Left forelimb (tissue), 1 donor: ENCODE data around the gene MAEA.
"Not testable (repeated sequence)": the region's sequence is repeated elsewhere in the genome, so short reads cannot be mapped to it uniquely, and the experiment has no call there.

ENCODE experiments used
- DNase-seq: peaks from one replicate; pipeline ENCODE4 v3.0.0-alpha.2; 2018; ENCODE audit warnings: low spot score

MAEA gene

DNA sequence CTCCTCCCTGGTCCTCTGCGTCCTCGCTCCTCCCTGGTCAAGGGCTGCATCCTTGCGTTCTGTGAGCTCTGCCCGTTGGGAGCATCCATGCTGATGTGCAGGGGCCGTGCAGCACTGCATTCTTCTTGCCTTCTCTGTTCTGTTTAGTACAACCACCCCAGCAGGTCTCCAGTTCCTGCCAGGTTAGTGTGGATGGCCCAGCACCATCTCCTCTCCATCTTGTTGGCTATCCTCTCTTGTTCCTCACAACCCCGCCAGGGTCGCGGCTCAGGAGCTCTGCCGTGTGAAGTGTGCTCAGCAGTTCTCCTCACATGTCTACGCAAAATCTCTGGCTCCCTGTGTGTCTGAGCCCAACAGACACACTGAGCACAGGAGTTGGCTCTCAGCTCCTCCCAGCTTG is 10.4 kb upstream of the MAEA start:
- no peak for DNase-seq

DNA sequence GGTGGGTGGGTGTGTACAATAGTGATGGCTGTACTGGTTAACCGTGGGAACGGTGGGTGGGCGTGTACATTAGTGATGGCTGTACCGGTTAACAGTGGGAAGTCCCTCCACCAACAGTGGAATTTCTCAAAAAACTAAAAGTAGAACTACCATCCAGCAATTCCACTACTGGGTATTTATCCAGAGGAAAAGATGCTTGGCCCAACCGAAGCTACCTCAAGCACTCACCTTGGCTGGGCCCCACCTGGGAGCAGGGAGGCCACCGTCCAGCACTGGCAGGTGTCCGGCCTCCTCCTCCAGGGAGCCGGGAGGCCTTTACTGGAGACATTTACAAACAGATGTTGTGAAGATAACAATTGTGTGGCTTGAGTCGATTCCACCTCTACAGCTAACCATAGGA is 6.0 kb upstream of the MAEA start:
- DNase-seq, result peak; percentile 11

DNA sequence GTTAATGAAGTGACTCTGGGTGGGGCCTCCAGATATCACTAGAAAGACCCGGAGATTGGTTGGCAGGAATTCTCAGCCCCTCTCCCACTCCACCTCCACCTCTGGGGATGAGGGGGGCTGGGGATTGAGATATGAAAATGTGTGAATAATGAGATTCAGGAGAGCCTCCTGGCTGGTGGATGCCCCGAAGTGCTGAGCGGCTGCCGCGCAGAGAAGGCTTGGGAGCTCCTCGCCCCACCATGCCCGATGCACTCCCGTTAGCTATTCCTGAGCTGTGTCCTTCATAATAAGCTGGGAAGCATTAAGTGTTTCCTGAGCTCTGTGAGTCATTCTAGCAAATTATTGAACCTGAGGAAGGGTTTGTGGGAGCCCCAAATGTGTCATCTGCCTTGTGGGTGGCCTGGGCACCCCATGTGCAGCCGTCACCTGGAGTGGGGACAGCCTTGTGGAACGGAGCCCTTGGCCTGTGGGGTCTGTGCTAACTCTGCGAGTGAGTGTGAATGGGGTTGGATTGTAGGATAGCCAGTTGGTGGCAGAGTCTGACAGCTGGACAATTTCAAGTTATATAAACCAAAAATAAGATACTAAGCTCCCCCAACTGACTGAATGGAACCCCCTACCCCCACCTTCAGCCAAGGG is 4.4 kb upstream of the MAEA start:
- no peak for DNase-seq

DNA sequence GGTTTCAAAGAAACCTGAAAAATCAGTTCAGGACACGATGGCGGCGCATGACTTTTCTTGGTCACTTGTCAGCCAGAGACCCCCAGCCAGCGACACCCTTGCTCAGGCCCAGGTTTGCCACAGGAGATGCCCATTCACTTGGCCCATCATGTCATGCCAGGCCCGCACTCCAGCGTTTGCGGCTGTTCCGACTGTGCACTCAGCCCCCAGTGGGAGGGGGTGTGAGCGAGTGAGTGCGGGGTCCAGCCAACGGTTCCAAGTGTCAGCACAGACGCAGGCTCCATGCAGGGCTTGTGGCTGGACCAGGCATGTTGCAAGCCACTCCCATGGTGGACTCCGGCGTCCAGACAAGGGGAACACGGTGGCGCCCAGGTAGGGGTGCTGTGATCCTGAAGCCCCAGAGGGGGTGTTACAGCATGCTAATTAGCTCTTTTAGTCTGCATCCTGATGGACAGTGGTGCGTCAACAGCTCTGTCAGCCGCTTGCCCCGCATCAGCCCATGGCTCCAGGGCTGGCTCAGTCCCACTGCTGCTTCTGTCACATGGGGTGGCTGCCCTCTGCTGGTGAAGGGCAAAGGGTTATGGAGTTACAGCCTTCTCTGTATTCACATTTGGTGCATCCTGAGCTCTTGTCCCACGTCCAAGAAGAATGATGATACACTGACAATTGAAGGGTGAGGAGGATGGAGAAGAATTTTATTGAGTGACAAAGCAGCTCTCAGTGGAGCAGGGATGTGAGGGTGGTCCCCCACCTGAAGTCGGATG is 3.7 kb upstream of the MAEA start:
- no peak for DNase-seq

DNA sequence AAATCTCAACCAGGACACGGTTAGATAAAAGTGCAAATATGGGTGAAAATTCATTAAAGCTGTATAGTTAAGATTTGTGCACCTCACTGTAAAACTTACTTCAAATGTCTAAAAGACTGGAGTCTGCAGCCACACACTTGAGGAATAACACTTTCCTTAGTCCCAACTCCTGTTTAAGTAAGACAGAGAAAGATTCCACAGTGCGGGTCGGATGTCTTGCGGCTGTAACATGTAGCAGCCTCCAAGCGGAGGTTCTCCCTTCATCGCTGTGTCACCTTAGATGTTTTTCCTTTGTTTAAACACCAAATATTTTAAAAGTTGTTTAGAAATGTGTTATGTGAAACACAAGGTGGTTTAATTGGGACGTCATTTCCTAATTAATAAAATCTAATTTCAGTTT is 905 bp upstream of the MAEA start:
- no peak for DNase-seq

DNA sequence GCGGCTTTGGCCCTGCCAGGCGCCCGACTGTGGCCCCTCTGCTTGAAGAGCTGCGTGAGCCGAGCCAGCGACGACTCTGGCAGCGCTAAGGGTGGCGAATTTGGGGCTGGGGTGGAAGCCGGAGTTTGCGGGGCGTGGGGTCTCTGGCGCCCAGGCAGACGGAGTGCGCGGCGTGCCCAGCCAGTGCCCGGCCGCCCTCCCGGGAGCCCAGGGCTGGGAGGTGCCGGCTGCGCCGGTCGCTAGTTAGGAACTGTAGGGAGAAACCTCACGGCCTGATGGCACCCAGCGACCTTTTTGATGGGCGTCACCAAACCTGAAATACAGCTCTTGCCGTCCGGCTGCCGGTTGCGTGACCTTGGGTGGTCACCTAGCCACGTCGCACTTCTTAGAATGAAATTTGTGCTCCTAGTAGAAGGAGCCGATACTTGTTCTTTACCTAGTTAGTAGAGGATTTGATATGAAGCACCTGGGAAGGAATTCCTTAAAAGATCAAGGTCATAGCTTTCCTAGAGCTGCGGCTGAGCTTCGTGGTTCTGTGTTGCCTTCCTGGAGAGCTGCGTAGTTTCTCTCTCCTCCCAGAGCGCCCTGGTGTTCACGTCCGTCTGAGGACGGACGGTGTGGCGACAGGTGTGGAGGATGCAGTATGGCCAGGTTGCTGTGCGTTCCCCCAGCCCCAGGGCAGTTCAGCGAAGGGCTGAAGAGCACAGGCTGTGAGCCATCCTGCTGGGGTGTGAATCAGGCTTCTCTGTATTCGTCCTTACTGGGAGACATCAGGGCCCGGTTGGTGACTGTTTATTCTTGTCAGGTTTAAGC is 680 bp downstream of the MAEA start:
- no peak for DNase-seq

DNA sequence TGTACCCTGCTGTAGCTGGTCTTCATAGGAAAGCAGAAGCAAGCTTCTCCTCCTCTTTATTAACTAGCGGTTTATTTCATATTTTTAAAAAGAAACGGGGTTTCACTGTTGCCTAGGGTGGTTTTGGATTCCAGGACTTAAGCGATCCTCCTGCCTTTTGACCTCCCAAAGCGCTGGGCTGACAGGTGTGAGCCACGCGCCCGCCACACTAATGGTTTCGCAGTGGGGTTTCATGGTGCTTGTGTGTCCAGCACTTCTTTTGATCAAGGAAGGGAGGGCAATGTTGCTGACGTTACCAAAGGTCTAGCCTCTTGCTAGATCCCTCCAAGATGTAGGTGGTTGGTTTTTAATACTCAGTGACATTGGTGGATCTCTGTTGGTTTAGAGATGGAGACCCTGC is 1.4 kb downstream of the MAEA start:
- no peak for DNase-seq

DNA sequence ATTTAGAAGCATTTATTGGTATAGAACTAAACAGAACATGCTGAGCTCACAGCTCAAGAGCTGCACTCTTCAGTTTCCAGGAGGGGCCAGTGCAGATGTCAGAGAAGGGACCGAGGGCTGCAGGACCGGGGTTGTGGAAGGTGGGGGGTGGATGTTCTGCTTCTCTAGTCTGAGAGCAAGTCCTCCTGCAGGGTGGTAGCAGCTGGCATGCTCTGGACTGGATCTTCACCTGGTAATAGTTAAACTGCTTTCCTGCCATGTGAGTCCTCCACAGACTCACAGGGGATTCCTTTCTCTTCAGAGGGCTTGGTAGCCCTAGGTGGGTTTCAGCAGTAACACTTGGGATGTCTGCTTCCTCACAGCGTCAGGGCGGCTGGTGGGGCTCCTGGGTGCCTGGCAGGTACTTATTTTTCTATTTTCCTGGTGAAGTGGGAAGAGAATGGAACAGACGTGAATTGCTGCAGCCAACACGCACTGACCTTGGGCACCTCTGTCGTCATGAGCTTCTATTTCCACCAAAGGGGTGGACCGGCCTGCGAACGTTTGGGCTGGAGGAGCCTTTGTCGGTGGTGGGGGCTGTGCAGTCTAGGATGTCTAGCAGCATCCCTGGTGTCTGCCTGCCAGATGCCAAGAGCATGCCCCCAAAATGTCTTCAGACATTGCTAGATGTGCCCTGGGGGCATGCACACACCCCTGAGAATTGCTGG is 2.5 kb downstream of the MAEA start:
- no peak for DNase-seq

DNA sequence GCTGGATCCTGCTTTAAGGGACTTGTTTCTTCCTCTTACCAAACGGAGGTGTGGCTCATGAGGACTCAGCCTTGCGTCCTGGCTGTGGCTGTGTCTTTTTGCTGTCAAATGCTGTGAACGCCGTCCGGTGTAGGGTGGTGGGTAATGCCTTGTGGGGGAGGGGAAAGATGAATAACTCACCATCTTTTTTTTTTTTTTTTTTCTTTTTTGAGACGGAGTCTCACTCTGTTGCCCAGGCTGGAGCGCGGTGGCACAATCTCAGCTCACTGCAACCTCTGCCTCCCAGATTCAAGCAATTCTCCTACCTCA is 3.0 kb downstream of the MAEA start:
- not testable (repeated sequence) for DNase-seq

DNA sequence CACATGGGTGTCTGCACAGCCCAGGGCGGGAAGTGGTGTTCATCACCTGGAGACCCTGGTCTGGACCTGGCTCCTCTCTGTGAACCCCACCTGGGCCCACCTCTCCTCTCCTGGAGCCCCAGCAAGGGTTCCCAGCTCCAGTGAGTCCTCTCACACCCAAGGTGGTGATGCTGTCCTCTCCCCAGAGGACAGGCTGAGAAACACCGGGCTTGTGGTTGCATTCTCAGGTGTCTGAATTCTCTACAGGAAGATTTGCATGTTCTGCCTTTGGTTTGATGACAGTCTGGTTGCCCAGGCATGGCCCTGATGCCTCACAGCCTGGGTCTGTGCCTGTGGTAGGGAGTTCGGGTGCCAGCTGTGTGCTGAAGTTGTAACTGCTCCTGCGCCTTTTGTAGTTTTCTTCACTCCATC is 3.8 kb downstream of the MAEA start:
- DNase-seq, result no peak

DNA sequence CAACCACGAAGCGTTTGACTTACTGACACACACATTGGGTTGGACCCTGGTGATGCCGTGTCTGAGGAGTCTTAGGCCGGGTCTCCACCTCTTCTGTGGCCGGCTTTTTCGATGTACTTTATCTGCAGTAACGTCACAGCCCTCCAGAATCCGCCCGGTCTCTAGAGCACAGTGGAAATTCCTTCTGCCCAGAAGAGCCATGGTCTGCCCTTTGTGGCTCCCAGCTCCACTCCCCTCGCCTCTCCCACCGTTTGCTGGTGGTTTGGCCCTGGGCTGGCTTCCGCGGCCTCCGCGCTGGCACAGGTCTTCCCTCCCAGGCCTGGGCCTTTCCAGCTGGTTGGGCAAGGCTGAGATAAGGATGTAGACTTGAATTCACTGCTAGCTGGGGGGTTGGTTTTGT is 4.3 kb downstream of the MAEA start:
- no peak for DNase-seq

DNA sequence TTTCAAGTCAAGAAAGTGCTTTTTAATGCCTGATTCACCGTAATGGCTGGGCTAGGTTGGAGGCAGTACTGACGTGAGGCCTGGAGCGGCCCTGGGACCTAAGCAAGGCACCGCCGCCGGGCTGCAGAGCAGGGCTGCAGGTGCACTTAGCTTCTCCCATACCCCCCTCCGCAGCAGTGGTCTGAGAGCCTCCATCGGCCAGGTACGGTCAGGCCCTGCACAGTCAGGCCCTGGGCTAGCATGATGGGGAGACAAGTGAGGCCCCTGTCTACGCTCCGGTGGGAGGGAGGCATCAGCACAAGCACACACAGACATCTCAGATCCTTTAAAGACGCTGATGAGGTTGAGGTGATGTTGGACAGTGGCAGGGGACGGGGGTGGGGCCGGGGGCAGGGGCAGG is 4.7 kb downstream of the MAEA start:
- no peak for DNase-seq

DNA sequence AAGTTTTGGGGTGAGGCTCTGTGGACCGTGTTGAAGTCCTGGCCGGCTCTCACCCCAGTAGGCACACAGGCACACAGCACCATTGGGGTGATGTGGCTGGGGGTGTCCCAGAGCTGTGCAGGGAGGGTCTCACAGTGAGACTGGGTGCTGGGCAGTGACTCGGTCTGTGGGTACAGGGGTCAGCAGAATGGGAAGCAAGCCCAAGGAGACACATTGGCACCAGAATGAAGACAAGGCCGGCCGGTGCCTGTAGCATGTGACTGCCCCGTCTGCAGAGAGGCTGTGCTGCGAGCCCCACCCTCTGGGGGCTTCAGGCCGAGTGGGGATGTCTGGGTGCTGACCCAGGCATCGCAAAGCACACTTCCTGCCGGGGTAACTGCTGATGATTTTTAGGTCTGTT is 5.2 kb downstream of the MAEA start:
- DNase-seq, result no peak

DNA sequence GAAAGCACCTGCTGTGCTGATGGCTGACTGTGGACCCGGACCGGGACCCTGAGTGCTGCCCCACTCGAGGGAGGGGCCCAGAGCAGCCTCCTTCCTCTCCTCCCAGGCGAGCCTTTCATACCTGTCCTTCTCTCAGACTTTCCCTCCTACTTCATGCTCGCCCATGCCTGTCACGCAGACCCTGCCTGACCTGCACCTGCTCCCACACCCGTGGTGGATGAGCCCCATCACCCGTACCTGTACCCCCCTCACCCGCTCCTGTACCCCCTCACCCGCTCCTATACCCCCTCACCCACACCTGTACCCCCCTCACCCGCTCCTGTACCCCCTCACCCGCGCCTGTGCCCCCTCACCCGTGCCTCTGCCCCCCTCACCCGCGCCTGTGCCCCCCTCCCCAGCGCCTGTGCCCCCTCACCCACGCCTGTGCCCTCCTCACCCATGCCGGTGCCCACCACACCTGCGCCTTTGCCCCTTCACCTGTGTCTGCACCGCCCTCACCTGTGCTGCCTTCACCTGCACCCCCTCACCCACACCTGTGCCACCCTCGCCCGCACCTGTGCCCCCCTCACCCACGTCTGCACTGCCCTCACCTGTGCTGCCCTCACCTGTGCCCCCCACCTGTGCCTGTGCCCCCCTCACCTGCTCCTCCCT is 5.8 kb downstream of the MAEA start:
- no peak for DNase-seq

DNA sequence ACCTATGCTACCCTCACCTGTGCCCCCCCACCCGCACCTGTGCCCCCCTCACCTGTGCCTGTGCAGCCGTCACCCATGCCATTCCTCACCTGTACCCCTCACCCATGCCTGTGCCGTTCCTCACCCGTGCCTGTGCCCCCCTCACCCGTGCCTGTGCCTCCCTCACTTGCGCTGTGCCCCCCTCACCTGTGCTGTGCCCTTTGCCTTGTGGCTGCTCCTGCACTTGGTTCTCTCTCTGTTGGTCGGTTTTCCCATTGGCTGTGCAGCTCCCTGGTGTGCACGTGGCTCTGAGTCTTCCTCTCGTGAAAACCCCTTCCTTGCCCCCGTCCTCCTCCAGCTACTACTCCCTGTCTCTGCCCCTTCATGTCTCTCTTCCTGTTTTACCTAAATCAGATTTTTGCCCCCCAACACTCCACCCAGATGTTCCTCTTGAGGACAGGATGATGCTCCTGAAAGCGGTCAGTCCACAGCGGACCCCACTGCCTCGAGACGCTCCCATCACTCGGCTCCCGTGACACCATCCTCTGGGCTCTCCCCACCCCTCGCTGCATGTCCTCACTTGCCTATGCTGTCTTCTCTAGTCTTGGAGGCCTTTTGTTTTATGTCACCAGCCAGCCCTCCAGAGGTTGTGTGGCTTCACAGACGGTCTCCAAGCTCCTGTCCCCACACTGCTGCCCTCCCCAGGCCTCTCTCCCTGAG is 6.8 kb downstream of the MAEA start:
- DNase-seq, result no peak

DNA sequence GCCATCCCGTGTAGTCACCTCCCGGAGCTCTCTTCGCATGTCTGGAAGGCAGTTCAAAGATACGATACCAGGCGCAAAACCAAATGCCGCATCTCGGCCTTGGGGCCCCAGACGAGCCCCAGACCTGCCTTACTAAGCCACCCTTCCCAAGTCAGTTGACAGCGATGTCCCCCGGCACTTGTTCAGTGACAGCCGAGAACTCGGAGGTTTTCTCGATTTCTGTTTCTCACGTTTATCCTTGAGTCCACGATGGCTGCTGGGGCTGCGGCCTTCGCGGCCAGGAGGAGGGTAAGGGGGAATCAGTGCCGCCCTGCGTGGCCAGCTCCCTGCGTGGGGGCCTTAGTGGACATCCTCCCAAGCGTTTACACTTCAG is 7.3 kb downstream of the MAEA start:
- DNase-seq, result no peak

DNA sequence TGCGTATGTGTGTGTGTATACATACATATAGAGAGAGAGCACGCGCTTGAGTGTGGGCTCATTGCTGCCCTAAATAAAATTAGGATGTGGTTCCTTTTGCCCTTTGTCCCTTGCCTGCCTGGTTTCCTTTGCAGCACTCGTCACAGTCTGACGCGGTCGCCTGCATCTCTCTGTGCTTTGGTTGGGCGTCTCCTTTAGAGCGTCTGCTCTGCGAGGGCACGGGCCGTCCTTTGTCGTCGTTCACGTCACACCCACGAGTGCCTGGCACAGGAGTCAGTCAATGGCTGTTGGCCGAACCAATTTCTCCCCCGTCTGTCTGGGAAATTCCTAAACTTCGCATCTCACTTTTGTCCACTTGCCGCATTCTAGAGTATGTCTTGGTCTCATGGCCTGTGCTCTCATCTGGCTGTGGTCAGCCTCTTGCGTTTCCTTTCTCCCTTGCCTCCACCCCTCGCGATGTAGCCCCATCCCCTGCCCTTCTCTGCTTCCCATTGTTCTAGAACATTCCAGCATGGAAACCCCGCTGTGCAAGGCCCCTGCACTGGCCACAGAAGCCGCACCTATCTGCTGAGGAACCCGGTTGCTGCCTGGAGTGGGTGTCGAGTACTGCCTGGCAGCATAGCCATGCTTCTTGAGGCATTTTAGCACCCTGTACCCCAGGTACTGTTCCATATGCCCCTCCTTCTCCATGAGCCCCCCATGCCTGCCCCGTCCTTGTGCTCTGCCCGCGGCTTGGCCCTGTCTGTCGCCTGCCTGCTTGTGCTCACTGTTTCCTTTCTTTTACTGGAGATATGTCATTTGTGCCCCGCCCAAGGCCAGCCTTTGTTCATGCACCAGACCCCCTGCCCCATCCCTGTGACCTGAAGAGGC is 8.0 kb downstream of the MAEA start:
- no peak for DNase-seq

DNA sequence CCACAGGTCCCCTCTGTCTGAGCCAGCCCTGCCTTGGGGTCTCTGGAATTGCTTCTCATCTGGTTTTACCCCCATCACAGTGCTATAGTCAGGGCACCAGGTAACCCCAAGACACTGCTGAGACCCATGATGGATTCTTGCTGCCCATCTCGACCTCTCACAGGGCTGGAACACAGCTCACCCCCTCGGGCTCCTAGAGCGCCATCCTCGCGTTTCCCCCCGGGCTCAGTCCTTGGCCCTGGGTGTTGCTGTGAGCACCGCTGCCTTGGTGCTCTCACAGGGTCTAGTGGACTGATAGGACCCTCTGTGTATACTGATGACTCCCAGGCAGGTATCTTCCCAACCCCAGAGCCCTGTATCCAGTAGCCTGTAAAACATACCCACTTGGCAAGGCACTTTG is 8.8 kb downstream of the MAEA start:
- no peak for DNase-seq

DNA sequence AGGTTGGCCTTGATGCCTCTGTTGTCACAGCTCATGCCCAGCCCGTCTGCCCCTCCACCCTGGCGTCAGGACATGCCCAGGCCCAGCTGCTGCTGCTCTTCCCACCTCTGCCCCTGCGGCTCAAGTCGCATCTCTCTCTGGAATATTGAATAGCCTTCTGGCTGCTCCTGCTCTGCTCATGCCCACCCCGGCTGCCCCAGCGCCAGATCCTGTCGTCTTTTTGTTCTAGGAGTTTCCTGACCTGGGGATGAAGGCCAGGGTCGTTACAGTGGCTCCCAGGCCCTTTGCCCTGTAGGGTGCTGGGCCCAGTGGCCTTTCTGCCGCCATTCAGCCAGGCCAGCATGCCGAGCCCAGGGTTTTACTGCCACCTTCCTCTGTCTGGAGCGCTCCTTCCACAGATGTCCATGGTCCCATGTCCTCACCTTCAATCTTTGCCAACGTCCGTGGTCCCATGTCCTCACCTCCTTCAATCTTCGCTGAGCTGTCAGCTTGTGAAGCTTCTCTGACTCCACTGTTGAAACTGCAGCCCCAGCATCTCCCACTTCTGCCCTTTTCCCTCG is 9.7 kb downstream of the MAEA start:
- no peak for DNase-seq
